Activated CD4-positive, alpha-beta T cell treated with anti-CD3 and anti-CD28 coated beads, Interleukin-2, Interleukin-6, amounts not matched to agents 100 ng/mL and 50 ng/mL, durations not matched to agents 16 hours and 8 hours (primary cell): ENCODE data around the gene ROBO2.

Experiments used
- DNase-seq: peaks from one replicate; pipeline ENCODE4 v3.0.0-alpha.2; 2020

ROBO2 gene

DNA sequence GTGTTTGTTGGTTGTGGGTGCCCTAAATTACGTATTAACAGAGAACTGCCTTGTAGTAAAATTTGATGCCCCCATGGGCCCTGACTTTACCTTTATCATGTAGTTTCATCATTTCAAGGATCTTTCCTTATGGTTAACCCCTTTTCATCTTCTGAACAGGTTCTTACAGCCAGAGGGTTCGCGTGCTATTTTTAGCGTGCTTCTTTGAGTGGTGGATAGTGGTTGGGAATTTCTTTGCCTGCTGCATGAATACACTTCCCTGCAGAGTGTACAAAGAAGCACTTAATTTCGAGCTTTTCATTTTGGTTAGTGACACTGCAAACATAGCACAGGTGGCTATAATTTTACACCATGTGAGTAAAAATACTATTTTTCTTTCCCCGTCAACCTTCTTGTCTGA is 231.8 kb downstream of the ROBO2 start:
- DNase-seq = no peak

DNA sequence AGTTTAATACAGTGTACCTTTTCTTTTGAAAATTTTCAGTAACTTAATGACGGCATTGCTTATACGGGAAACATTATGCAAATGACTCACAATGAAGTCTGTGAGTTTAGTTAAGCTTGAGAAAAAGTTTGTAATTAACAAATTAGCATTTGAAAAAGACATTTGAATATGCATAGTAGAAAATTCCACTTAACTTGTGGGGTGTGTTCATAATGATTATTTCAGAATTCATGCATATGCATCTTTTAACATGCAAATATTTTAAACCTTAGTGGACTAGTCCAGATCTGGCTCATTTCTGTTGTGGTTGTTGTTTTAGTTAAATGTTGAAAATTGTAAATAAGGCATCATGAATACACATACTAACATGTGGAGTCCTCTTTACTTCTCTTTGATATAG is 239.4 kb downstream of the ROBO2 start:
- no peak for DNase-seq

DNA sequence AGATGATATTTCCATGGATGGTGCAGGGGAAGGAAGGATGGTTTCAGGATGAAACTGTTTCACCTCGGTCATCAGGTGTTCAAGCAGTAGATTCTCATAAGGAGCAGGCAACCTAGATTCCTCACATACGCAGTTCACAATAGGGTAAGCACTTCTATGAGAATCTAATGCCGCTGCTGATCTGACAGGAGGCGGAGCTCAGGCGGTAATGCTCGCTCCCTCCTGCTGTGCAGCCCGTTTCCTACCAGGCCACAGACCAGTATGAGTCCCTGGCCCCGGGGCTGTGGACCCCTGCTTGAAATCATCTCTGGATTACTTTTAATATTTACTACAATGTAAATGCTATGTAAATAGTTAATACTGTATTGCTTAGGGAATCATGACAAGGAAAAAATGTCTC is 241.8 kb downstream of the ROBO2 start:
- DNase-seq = no peak

DNA sequence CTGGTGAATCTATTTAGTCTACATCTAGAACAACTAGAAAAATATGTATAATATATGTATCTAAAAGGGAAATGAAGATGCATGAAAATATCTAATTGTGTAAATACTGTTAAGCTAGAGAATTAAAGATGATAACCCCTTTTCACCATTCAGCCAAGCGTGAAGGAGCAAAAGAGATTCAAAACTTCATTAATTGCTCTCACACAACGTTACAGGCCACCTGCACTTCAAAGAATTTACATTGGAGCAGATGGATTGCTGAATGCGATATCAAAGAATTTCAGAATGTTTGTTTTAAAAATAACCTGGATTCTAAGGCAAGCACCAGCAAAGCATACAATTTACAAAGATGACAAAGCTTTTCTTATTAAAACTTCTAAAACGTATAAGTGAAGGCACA is 243.2 kb downstream of the ROBO2 start:
- DNase-seq = no peak

DNA sequence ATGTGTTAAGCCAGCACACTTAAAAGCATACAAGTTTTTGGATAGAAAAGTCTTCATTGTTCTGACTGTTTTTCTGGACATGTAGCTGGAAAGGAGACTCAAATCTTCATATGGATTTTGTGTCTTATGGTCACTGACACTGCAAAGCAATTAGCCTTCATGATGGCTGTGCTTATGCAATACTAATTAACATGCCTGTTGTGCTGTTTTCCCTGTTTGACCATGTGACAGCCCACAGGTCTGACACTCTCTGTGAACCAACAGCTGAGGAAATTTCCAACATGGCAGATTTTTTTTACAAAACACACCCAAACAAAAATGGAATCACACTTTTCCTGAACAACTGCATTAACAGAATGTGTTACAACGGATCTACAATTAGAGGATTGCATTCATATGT is 248.4 kb downstream of the ROBO2 start:
- no peak for DNase-seq

DNA sequence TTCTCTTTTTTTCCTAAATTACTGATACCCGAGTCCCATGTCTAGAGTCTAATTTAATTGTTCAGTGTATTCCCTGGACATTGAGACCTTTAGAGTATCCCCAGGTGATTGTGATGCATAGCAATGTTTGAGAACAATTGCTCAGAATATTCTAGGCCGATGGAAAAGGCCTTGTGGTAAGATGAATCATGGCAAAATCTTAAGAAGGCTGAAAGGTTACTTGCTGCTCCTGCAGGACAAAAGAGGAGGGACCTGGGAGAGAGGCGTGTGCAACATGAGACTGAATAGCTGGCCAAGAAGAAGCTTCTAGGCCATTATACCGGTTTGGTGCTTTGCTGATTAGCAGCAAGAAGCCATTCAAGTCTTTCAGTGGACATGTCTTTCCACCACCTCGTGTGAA is 256.6 kb downstream of the ROBO2 start:
- no peak for DNase-seq

DNA sequence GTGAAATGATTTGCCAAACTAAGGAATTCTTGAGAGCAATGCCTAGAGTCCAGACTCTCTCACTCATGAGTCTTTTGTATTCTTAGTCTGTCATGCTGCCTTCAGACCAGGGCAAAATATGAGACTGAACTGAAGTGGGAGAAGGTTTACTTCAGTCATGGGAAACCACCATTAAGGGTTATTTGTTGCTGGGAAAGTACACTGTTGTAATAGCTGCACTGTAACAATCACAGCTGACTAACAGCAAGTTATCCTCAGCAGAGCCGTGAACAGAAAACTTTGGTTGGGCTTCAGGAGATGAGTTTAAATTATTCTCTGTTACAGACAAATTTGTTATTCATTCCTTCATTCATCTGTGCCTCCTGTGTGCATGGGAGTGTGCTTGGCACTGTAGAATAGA is 258.5 kb downstream of the ROBO2 start:
- no peak for DNase-seq

DNA sequence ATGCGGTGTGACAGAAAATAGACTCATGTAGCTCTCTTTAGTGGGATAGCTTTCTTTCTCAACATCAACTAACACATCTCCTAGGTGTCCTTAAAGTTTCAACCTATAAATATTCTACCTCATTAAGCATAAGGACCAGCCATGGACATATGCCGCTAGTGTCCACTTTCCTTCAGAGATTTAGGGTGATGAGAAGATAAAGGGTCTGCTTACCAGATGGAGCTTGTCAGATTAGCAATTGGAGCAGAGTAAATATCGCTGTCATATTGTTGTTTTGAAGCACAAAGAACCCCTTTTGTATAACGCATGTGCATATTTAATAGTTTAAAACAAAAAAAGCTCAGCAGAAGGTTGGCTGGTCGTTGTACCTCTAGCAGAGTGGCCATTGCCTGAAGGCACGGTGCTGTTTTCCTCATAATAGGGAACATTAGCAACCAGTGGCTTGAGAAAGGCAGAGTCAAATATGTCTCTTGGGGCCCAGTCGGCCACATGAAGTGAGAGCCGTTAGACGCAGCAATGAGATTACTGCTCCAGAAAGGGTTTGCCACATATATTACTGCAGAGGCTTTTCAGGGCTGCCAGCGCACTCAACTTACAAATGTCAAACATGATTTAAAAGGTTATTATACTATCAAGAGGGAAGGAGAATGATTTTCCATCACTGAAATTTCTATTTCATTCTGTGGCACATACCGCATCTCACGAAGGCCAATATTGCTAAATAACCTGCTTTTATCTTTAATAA is 264.2 kb downstream of the ROBO2 start:
- no peak for DNase-seq

DNA sequence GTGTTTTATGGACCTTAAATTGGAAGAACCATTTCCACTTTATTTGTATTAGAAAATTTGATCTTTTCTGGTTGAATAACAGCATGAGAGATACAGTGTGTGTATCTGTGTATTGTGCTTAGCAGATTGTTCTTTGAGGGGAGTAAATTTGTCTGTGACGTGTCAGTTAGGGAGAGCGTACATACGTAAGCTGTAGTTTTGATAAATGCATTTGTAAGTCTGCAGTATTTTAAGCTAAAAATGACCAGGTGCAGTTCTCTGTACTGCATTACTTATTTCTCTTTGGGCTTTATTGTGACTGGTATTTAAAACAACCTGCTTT is 264.8 kb downstream of the ROBO2 start:
- no peak for DNase-seq

DNA sequence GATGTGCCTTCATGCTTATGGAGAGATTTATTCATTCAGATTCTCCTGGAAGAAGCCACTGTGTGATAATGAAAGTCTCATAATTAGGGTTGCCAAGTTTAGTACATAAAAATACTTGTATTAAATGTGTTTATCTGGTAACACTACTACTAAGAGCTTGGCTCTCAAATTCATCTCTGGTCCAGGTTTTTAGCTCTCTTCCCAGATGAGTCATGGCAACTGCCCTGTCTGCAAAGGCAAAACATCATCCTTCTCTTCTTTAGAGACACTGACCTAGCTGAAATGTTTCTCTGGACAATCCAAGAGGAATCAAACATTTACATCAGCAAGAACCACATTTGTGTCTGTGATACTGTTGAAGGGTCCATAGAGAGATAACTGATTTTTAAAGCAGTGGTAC is 269.6 kb downstream of the ROBO2 start:
- no peak for DNase-seq

DNA sequence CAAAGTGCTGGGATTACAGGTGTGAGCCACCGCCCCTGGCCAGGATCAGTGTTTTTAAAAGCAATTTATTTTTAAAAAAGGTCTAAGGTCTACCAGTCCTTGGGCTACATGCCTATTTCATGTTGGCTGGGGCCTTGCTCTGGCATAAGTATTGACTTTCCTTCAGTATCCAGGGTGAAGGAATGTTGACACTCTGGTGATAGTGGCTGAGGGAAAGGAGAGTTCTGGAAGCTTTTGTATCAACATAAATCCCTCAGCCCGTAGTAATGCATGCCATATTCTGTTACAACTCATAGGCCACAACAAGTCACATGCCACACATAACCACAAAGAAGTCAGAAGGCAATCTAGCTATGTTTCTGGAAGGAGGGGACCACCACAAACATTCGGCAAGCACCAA is 273.9 kb downstream of the ROBO2 start:
- no peak for DNase-seq

DNA sequence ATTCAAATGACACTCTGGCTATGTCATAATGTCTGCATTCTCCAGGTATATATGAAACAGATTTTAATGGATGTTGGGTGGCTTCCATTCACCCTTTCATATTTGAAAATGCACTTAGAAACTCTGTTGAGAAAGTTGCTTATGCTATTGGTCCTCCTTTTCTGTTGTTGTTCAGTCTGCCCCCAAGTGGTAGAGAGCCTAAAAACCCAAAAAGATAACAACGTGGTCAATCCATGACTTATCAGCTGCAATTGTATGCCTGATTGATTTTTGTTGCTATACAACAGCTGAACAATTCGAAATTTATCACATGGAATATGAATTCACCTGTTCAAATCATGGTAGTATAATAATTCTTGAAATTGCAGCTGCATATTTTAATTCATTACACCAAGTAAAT is 279.8 kb downstream of the ROBO2 start:
- no peak for DNase-seq

DNA sequence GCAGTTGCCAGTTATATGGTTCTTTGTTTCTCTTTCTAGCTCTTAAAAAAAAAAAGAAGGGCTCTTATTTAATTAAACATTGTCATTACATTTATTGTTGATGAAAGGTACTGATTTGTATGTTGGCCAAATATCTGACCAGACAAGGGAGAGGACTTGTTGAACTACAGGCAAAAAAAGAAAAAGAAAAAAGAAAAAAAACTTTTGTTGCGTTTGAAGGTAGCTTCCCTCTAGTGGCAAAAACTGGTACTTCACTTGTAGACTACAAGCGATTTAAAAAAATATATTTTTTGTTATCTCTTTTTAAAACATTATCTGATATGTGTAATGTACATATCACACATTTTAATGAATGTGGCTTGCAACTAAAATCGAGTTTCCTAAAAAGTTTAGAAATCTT is 280.6 kb downstream of the ROBO2 start:
- no peak for DNase-seq

DNA sequence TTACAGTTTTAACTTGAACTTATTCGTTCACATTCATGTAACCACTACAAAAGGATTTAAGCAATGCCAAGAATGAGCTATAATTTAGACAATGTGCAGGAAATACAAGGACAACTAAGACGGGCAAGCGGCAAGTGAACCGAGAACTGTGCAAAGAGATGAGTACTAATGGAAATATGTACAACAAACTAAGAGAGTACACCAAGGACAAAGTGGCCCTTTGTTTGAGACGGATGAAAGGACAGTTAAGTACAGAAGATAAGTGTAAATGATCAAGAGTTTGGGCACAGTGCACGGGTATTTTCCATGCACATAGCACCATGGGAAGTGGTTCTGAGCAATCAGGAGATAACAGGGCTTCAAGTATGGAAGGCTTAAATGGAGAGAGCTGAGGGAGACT is 281.7 kb downstream of the ROBO2 start:
- no peak for DNase-seq

DNA sequence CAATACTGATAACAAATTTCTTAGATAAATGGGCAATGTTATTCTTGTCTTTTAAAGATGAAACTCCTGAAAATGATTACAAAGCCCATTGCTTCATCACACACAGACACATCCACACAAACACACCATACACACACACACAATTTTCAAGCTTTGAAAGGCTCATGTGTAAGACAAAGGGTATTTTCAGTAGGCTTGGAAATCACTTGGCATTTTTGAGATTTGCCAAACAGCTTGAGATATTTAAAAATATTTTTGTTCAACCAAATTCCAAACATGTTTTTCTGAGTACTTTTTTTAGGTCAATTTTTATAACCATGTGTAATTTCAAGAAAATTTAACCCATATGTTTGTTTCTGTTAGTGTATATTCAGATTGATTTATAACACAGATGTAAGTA is 283.7 kb downstream of the ROBO2 start:
- no peak for DNase-seq

DNA sequence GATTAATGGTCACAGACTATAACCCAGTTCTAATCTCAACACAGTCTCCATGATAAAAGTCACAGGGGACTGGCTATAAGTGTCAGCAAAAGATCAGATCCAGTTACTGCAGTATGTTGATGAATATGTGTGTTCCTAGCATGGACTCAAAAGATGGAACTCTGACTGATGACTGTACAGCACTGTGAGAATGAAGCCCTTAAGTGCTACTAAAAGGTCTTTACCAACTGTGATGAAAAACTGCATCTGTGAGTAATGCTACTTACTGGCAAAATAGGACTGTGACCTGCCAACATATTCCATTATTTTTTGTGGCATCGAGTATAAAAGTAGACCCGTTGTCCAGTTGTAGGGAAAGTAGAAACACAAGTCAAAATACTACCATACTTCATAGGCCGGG is 284.2 kb downstream of the ROBO2 start:
- DNase-seq = no peak

DNA sequence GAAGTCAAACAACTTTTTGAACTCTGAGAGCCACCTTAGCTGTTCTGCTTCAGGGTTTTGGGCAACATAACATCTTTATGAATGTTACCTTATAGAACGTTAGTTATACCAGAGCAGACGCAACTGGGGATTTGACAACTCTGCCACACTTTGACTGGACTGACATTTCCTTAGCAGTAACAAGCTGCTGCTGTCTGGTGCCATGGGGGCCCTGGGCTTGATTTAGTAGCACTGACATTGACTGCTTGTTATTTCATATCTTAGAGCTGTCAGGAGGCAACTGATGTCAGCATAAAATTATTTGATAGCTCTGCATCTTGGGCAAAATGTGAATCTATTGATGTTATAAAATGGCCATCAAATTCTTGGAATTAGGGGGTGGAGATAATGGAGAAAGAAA is 285.4 kb downstream of the ROBO2 start:
- no peak for DNase-seq

DNA sequence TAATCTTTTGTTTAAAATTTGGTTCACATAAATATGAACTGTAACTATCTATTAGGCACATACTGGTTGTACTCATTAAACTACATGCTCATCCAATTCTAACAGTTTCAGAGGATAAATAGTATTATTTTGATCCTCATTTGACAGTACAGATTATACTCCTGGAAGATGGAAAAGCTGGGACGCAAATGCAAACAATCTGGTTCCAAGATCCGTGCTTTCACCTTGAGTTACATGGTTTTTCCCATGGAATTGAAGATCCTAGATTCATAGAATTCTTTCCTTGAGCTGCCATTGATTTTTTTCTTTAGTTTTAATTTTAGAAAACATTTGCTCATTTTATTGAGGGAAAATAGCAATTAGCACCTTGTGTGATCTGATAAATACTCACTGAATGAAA is 285.8 kb downstream of the ROBO2 start:
- DNase-seq = no peak

DNA sequence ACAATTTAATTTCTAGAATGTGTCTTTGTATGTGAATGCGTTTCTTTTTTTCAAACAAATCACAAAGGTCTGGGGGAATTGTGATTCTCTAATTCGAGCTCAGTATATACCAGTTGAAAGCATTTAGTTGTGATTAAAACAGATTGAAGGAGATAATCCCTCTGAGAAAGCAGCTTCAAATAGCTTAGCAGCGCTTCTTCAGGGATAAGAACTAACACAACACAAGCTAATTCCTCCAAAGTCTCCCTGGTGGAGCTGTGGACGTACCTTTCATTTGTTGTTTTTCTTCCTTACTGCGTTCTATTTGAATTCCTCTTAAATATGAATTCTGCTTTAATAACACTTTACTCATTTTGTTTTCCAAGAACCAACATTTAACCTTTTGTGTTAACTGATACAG is 286.7 kb downstream of the ROBO2 start:
- no peak for DNase-seq

DNA sequence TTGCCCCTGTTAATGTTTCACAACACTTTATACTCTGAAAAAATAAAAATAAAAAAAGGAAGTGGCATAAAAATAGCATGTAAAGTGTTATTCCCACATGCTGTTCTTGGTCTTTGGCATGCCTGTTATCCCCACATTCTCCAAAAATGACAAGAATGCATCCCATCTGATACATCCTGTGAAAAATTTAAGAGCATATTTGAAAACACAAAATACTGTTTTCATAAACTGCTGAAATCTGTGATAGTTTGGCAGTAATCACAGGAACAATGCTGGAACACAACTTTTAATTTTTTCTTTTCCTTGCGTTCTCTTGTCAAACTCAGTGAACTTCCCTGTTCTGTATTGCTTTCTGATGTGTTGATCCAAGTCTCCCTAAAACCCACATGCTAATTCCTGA is 288.8 kb downstream of the ROBO2 start:
- DNase-seq = no peak

DNA sequence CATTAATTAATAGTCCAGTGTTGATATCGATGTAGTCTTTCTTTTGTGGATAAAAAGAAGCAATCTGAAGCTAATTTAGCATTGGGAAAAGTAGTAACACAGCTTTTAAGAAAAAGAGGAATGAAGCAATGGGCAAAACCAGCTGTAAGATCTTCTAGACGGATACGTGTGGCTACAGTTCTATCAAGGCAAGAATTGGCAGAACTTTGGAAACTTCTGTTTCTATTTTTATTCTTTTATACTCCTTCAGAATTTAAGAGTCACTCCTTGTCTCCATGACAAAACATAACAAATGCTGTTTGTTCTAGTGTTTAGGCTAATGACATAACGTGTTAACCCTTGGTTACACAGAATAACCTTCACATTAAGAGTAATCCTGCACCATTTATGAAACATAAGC is 289.2 kb downstream of the ROBO2 start:
- DNase-seq = no peak

DNA sequence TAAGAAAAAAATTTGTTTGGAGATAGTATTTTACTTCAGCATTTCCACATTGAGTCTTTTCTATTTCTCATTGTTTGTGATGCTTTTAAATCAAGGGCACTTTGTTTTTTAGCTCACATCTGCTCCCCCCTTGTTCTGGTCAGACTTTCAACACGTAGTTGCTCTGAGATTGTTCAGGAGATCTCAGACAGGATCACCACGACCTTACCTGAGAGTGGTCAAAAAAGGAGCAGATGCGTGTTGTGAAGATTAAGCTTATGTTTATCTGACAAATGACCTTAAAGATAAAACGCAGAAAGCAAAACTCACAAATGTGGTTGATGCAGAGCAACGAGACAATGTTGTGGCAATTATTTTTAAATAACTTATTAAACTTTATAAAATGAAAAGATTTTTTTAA is 298.3 kb downstream of the ROBO2 start:
- DNase-seq = no peak

DNA sequence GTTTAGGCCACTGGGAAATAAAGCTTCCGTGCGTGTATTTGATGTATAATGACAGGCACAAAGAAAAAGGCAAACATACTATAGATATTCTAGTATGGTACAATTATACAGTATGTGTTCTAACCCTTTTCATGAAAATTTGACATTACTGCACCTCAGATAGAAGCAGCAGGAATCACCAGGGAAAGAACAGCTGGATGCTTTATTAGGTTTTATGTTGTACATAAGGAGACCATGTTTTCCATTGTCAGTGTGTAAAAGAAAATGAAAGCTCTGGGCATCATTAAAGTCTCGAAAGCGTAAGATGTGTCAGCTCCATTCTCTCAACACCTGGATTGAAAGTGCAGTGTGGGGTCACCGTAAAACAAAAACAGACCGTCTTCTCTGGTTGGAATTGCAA is 302.1 kb downstream of the ROBO2 start:
- DNase-seq = no peak

DNA sequence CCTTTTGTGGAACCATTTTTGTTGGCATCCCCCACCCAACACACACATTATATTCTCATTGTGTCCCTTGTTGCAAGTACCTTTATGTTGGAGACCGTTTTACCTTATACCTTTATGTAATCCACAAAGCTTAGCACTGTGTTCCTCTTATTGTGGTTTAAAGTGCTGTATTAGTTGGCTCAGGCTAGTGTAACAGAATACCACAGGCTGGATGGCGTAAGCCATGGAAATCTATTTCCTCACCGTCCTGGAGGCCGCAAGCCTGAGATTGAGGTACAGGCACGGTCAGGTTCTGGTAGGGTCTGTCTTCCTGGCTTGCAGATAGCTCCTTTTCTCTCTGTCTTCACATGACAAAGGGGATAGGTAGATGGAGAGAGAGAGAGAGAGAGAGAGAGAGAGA is 302.8 kb downstream of the ROBO2 start:
- no peak for DNase-seq

DNA sequence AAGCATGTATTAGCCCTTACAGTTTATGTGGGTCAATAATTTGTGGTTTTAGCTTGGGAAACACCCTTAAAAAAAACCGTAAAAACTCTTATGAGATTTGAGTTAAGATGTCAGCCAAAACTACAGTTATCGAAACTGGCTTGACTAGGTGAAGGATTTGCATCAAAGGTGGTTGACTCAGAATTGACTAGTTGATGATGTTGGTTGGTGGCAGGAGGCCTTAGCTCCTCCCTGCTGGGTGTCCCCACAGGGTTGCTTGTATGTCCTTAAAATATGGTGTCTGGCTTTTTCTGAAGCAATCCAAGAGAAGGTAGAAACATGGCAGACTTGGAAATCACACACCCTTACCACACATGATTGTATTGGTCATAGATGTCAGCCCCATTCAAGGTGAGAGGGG is 305.1 kb downstream of the ROBO2 start:
- DNase-seq = no peak
